GM12873 (cell line): Measurements from ENCODE around the gene PARD3.

Experiments
- CTCF ChIP-seq: IDR thresholded peaks from 2 replicates; pipeline ENCODE4 v1.5.1; 2012; ENCODE audit warnings: low read depth, mild to moderate bottlenecking, moderate library complexity, low read length, control low read depth; ENCODE audit not compliant: insufficient read depth; ENCODE audit errors: missing control alignments

The PARD3 gene

DNA sequence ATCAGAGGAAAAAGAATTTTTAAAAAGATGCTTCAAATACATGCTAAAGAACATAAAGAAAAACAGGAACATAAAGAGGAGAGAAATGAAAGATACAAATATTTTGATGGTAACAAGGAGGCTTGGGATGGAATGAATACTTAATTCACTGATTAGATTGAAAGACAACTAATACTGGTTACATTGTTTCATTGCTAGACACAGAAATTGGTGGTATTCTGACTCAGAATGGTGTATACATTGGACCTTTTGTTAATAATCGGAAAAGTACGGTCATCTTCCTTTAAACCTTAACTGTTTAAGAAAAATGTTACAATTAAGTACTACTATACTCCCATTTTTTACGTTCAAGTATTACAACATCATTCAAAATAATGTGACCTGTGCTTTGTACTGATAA lies 567.5 kb downstream of the PARD3 start:
- TF ChIP-seq CTCF = no peak

GRCh38 chr10:34244756-34245484 lies 570.2 kb downstream of the PARD3 start:
- TF ChIP-seq CTCF = no peak

- TF ChIP-seq CTCF = no peak
Measured at GRCh38 chr10:34241226-34242000, 573.7 kb downstream of the PARD3 start.

DNA sequence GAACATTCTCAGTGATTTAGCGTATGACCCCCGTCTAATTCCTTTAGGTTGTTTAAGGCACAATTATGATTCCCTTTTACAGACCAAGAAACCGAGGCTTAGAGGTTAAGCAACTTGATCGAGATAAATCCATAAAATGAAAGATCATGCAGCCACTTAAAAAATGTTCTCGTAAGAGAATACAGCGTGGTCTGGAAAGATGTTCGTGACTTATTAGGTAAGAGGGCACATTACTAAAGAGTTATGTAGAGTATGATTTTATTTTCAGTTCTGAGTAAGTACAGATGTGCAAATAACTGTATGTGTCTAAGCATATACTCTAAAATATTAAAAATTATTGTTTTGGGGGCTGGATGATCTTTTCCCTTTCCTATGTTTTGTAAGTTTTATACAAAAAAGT lies 575.1 kb downstream of the PARD3 start:
- no peak for TF ChIP-seq CTCF

- no peak for TF ChIP-seq CTCF
Measured at GRCh38 chr10:34237898-34238455, 577.1 kb downstream of the PARD3 start.

GRCh38 chr10:34236931-34237330 lies 578.2 kb downstream of the PARD3 start:
- TF ChIP-seq CTCF = no peak

DNA sequence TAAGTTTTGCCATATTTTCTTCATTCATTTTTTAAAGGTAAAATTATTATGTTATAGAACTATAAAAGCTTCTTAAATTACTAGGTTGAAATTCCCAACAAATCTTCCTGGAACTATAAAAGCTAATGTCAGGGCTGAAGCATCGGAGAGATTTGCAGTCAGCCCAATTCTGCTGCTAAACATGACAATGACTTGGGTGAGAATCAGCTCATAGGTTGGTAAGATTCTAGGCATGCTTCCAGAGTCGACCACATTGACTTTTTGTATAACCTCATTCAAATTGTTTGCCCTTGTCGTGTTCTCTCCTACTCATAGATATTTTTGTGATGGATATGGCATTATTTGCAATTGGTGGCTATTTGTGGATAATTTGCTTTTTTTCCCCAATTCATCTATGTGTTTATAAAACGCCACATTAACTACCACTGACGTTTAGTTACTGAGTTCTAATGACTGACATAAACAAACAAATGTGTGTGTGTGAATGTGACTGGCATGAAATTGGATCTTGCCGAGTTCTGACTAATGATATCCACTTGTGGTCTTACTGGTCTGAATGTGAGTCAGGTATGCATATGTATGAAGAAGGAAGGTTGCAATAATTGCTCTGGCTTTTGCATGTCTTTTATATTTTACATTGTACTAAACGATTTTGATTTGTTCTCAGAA lies 579.8 kb downstream of the PARD3 start:
- TF ChIP-seq CTCF = no peak
